NT2/D1 (cell line): ENCODE results near the gene FAM78B.

Source experiments
- YY1 ChIP-seq: IDR thresholded peaks from 2 replicates; pipeline ENCODE4 v1.6.1; 2011; ENCODE audit not compliant: insufficient read length, insufficient read depth
- ZNF274 ChIP-seq: IDR thresholded peaks from 2 replicates; pipeline ENCODE4 v1.6.1; 2011; ENCODE audit warnings: mild to moderate bottlenecking, low read depth, low read length

GRCh38 chr1:166153525-166154314 is 13.1 kb downstream of the FAM78B start:
- TF ChIP-seq YY1 (no peak), ZNF274 (no peak)
